ENCODE results near the gene CCDC116.
"Not testable (repeated sequence)": the region's sequence is repeated elsewhere in the genome, so short reads cannot be mapped to it uniquely, and the experiment has no call there.

- TF ChIP-seq CTCF (conservative IDR thresholded peaks at IDR 0.05; ENCODE audit: low read length); EZH2phosphoT487 (IDR thresholded peaks at IDR 0.05; ENCODE audit: borderline replicate concordance): not testable (repeated sequence)
Measured at GRCh38 chr22:21596356-21597135, 36.0 kb upstream of the CCDC116 start.

Data from Loucy (cell line).